NCI-H2107 treated with DMSO at 0.1 percent for 48 hours (cell line): Measurements from ENCODE around the gene ZNF527.
"Not testable (repeated sequence)": the region's sequence is repeated elsewhere in the genome, so short reads cannot be mapped to it uniquely, and the experiment has no call there.

Experiments
- DNase-seq: peaks from one replicate; lab custom pipeline; 2025; ENCODE audit not compliant: unreplicated experiment; lab: John Stamatoyannopoulos, UW

Gene ZNF527

GRCh38 chr19:37370880-37371661, at the start of gene ZNF527:
TSS of gene ZNF527 (plus strand) at chr19:37371099. CDS start at chr19:37374199, 3,100 bp downstream.
- peak; percentile 93 for DNase-seq

- DNase-seq, result no peak
Observed at GRCh38 chr19:37329686-37330085, 41.2 kb upstream of the ZNF527 start.

- DNase-seq, result no peak
Observed at GRCh38 chr19:37332839-37333238, 38.1 kb upstream of the ZNF527 start.

GRCh38 chr19:37333457-37333856, 37.4 kb upstream of the ZNF527 start:
- no peak for DNase-seq

GRCh38 chr19:37334179-37335071, 36.5 kb upstream of the ZNF527 start:
- peak; percentile 53 for DNase-seq

- DNase-seq, result no peak
Observed at GRCh38 chr19:37342753-37343152, 28.1 kb upstream of the ZNF527 start.

GRCh38 chr19:37346091-37346490, 24.8 kb upstream of the ZNF527 start:
- DNase-seq, result no peak

GRCh38 chr19:37348060-37348459, 22.8 kb upstream of the ZNF527 start:
- no peak for DNase-seq

GRCh38 chr19:37353968-37354367, 16.9 kb upstream of the ZNF527 start:
- DNase-seq, result no peak

- no peak for DNase-seq
Observed at GRCh38 chr19:37355901-37356300, 15.0 kb upstream of the ZNF527 start.

- DNase-seq, result no peak
Observed at GRCh38 chr19:37361994-37362393, 8.9 kb upstream of the ZNF527 start.

GRCh38 chr19:37362733-37363132, 8.2 kb upstream of the ZNF527 start:
- DNase-seq, result no peak

GRCh38 chr19:37370386-37370879, 466 bp upstream of the ZNF527 start:
- not testable (repeated sequence) for DNase-seq

GRCh38 chr19:37389234-37389633, 18.3 kb downstream of the ZNF527 start:
- no peak for DNase-seq

GRCh38 chr19:37391399-37391798, 20.5 kb downstream of the ZNF527 start:
- not testable (repeated sequence) for DNase-seq

- DNase-seq, result no peak
Observed at GRCh38 chr19:37401078-37401477, 30.2 kb downstream of the ZNF527 start.

- no peak for DNase-seq
Observed at GRCh38 chr19:37403403-37403802, 32.5 kb downstream of the ZNF527 start.

GRCh38 chr19:37406140-37406846, 35.4 kb downstream of the ZNF527 start:
- not testable (repeated sequence) for DNase-seq

GRCh38 chr19:37412700-37413099, 41.8 kb downstream of the ZNF527 start:
- no peak for DNase-seq

- no peak for DNase-seq
Observed at GRCh38 chr19:37413313-37414084, 42.6 kb downstream of the ZNF527 start.
